ENCODE results near the gene STEAP2. TPM values are rescaled to one million over a fixed set of nuclear protein-coding genes. Genes with fewer than 3 reads are reported as not detected.

Gene STEAP2
- total RNA-seq, 1 donor from 2014 or later = not detected

GRCh38 chr7:90169891-90170290 is 41.6 kb upstream of the STEAP2 start:
- H3K36me3 Mint-ChIP-seq (ENCODE audit: unreplicated experiment) = peaks cover 2% of the 10 kb centered on the region
- H3K4me3 Mint-ChIP-seq (ENCODE audit: unreplicated experiment) = no peak overlapping the region
- TF ChIP-seq CTCF (IDR thresholded peaks at IDR 0.05) = no peak
- H3K27me3 Mint-ChIP-seq (ENCODE audit: unreplicated experiment) = peaks cover 3% of the 10 kb centered on the region
- DNase-seq (ENCODE audit: extremely low spot score, unreplicated experiment) = no peak
- peaks cover 16% of the 10 kb centered on the region for H3K9me3 Mint-ChIP-seq (ENCODE audit: unreplicated experiment)
- H3K4me1 Mint-ChIP-seq (ENCODE audit: unreplicated experiment) = no peaks in the 10 kb centered on the region
- no peak overlapping the region for H3K27ac Mint-ChIP-seq (ENCODE audit: unreplicated experiment)

- DNase-seq (ENCODE audit: extremely low spot score, unreplicated experiment) = no peak
- Mint-ChIP-seq H3K27ac (ENCODE audit: unreplicated experiment) (no peak overlapping the region), H3K27me3 (ENCODE audit: unreplicated experiment) (no peaks in the 10 kb centered on the region), H3K4me3 (ENCODE audit: unreplicated experiment) (no peak overlapping the region), H3K9me3 (ENCODE audit: unreplicated experiment) (peaks cover 16% of the 10 kb centered on the region), H3K4me1 (ENCODE audit: unreplicated experiment) (no peaks in the 10 kb centered on the region), H3K36me3 (ENCODE audit: unreplicated experiment) (peaks cover 2% of the 10 kb centered on the region)
- no peak for TF ChIP-seq CTCF (IDR thresholded peaks at IDR 0.05)
Measured at GRCh38 chr7:90172121-90172520, 39.4 kb upstream of the STEAP2 start.

- peaks cover 2% of the 10 kb centered on the region for H3K36me3 Mint-ChIP-seq (ENCODE audit: unreplicated experiment)
Measured at GRCh38 chr7:90172624-90173023, 38.9 kb upstream of the STEAP2 start.

GRCh38 chr7:90173127-90173844 is 38.3 kb upstream of the STEAP2 start:
- Mint-ChIP-seq H3K27me3 (ENCODE audit: unreplicated experiment) (no peaks in the 10 kb centered on the region), H3K9me3 (ENCODE audit: unreplicated experiment) (peaks cover 16% of the 10 kb centered on the region), H3K4me1 (ENCODE audit: unreplicated experiment) (no peaks in the 10 kb centered on the region), H3K36me3 (ENCODE audit: unreplicated experiment) (peaks cover 2% of the 10 kb centered on the region), H3K27ac (ENCODE audit: unreplicated experiment) (no peak overlapping the region), H3K4me3 (ENCODE audit: unreplicated experiment) (no peak overlapping the region)
- DNase-seq (ENCODE audit: extremely low spot score, unreplicated experiment) = no peak
- TF ChIP-seq CTCF (IDR thresholded peaks at IDR 0.05) = no peak

More at GRCh38 chr7:90172624-90173023, 38.9 kb upstream of the STEAP2 start:
- DNase-seq (ENCODE audit: extremely low spot score, unreplicated experiment) = no peak
- H3K27me3 Mint-ChIP-seq (ENCODE audit: unreplicated experiment) = no peaks in the 10 kb centered on the region
- H3K27ac Mint-ChIP-seq (ENCODE audit: unreplicated experiment) = no peak overlapping the region
- TF ChIP-seq CTCF (IDR thresholded peaks at IDR 0.05) = no peak
- no peaks in the 10 kb centered on the region for H3K4me1 Mint-ChIP-seq (ENCODE audit: unreplicated experiment)
- no peak overlapping the region for H3K4me3 Mint-ChIP-seq (ENCODE audit: unreplicated experiment)
- peaks cover 16% of the 10 kb centered on the region for H3K9me3 Mint-ChIP-seq (ENCODE audit: unreplicated experiment)

- no peak for DNase-seq (ENCODE audit: extremely low spot score, unreplicated experiment)
- peaks cover 3% of the 10 kb centered on the region for H3K4me1 Mint-ChIP-seq (ENCODE audit: unreplicated experiment)
- no peak overlapping the region for H3K4me3 Mint-ChIP-seq (ENCODE audit: unreplicated experiment)
- H3K27ac Mint-ChIP-seq (ENCODE audit: unreplicated experiment) = no peak overlapping the region
- TF ChIP-seq CTCF (IDR thresholded peaks at IDR 0.05) = no peak
- no peaks in the 10 kb centered on the region for H3K36me3 Mint-ChIP-seq (ENCODE audit: unreplicated experiment)
- H3K9me3 Mint-ChIP-seq (ENCODE audit: unreplicated experiment) = peaks cover 11% of the 10 kb centered on the region
- no peaks in the 10 kb centered on the region for H3K27me3 Mint-ChIP-seq (ENCODE audit: unreplicated experiment)
Measured at GRCh38 chr7:90175667-90176066, 35.9 kb upstream of the STEAP2 start.

Measured in osteocyte (in vitro differentiated cells).